ENCODE data around the gene ZDHHC20. TPM values are rescaled to one million over a fixed set of nuclear protein-coding genes. Genes with fewer than 3 reads are reported as not detected.

The ZDHHC20 gene
- polyA plus RNA-seq, 12 donors = 38.7 to 73.4 (median 53.3) TPM; not detected in 1

- DNase-seq = peak; percentile 9
These were observed 132.7 kb downstream of the ZDHHC20 start for GRCh38 chr13:21326155-21327031.

DNA sequence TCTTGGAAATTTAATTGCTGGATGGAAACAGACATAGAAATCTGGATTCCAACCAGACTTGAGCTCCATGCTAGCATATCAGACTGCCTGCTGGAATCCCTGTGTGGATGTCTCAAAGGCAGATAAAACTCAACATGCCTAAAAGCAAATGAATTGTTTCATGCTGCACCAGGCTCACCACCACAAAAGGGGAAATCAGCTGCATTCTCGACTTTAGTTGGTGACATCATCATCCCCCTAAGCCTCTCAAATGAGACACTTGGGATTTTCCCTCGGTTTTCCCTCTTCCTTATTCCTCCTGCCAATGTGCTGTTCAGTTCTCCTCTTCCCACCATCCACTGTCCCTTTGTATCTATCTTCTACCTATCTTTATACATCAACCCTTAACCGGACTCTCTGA lies 134.3 kb downstream of the ZDHHC20 start:
- DNase-seq = no peak

GRCh38 chr13:21322988-21323387 lies 136.1 kb downstream of the ZDHHC20 start:
- no peak for DNase-seq

Other genes with a start within 250 kb of the ZDHHC20 start
- gene MICU2, start 144.9 kb upstream of the ZDHHC20 start, polyA plus RNA-seq (ENCODE audit: insufficient read length in 12 of 12) = 10 to 100 TPM in 11 of 12 donors, not detected in 1; 54.4 to 88.3 (median 68.9) TPM
- gene FGF9, start 211.8 kb upstream of the ZDHHC20 start, polyA plus RNA-seq (ENCODE audit: insufficient read length in 12 of 12) = 10 to 100 TPM in 7 of 12 donors, 1 to 10 TPM in 4, not detected in 1; 5.6 to 18.7 (median 10.5) TPM

Measured in muscle of arm (tissue), 12 donors.